Measurements from ENCODE around the gene ASB15. TPM values are rescaled to one million over a fixed set of nuclear protein-coding genes. Genes with fewer than 3 reads are reported as not detected.

Gene ASB15
- total and polyA plus RNA-seq, 2 donors (not counting 3 experiments of a cell fraction or from before 2014, with no cell fraction given): not detected

DNA sequence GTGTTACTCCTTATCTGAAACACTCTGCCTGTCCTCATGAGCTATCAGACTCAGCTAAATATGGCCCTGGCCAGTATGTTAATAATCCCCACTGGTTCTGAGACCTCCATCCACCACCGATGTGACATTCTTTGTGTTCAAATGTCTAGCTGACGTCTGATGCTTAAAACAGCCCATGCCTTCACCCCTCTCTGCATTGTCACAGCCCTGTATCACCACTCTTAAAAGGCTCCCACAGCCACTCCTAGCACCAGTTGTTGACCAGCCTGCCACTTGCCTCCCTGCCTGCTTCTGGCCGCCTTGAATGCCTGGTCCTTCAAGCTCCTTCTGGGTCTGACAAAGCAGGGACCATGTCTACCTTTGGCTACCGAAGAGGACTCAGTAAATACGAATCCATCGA is 54.0 kb downstream of the ASB15 start, which contains the start of gene LMOD2:
LMOD2 (plus strand) TSS at position 253 of the 400 bp plus-strand sequence; CDS start at position 351, 98 bp downstream.
- H3K9me3 ChIP-seq (replicated peaks; ENCODE audit: control insufficient read depth, insufficient read depth, low read length): no peaks in the 10 kb centered on the region
- no peaks in the 10 kb centered on the region for H3K79me2 ChIP-seq (ENCODE audit: control insufficient read depth, insufficient read depth, low read length)
- dilution Hi-C loops (cut with MboI; ENCODE audit: extremely low pct_ligation_motif_present, low sequenced_read_pairs): no loop called here
- no peak within 1 kb of the TSS for H3K4me2 ChIP-seq (ENCODE audit: insufficient read depth, low read length)
- H2AFZ ChIP-seq (ENCODE audit: low read depth, low read length): no peak within 1 kb of the TSS
- no peaks in the 10 kb centered on the region for H3K9me1 ChIP-seq (replicated peaks; ENCODE audit: control insufficient read depth, extremely low read depth, insufficient read depth, low read length)
- peaks cover 4% of the 10 kb centered on the region for H3K4me1 ChIP-seq (ENCODE audit: control insufficient read depth, extremely low read depth, insufficient read depth, low read length)
- intact Hi-C loops (cut with micrococcal nuclease): loop anchor here (2.0 kb wide), 1 partner anchor 19 kb away; no protein-coding TSS in a partner anchor
- POLR2A ChIA-PET: no interaction called here
- no peak within 1 kb of the TSS for H3K4me3 ChIP-seq (replicated peaks in 1 of 3; ENCODE audit: insufficient read depth in 1 of 3, low read depth in 1 of 3, low read length in 3 of 3)
- BruUV-seq (replicated peaks): no TSS peak
- no peak for FAIRE-seq
- CTCF ChIA-PET: interaction anchor here (1.0 kb wide), 1 partner anchor 10 kb away, joined by 3 read pairs; no protein-coding TSS in a partner anchor
- peaks cover 0 to 2% of the 10 kb centered on the region in 2 experiments for H3K27me3 ChIP-seq (ENCODE audit: control insufficient read depth in 2 of 2, insufficient read depth in 2 of 2, low read length in 2 of 2)
- DNase-seq (ENCODE audit: low read depth, low spot score): no peak
- H3K27ac ChIP-seq (ENCODE audit: insufficient read depth, low read depth, low read length): no peak within 1 kb of the TSS
- TF ChIP-seq POLR2AphosphoS5 (IDR thresholded peaks at IDR 0.05; ENCODE audit: insufficient read depth, low read depth, low read length) (no peak), MYC (IDR thresholded peaks at IDR 0.05; ENCODE audit: low read depth, low read length) (no peak), JUN (IDR thresholded peaks at IDR 0.05; ENCODE audit: borderline replicate concordance, insufficient read depth, insufficient read length, low read depth) (no peak), POLR2A (IDR thresholded peaks at IDR 0.05; ENCODE audit: low read depth, low read length) (no peak), GATA2 (IDR thresholded peaks at IDR 0.05; ENCODE audit: insufficient read depth, insufficient read length, low read depth, low read length) (no peak), FOS (IDR thresholded peaks at IDR 0.05; ENCODE audit: borderline replicate concordance, insufficient read depth, low read length) (no peak), EZH2 (IDR thresholded peaks at IDR 0.05; ENCODE audit: borderline replicate concordance, low read depth, low read length, severe bottlenecking) (no peak)
- TF ChIP-seq, protein P1, sequence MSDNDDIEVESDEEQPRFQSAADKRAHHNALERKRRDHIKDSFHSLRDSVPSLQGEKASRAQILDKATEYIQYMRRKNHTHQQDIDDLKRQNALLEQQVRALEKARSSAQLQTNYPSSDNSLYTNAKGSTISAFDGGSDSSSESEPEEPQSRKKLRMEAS (IDR thresholded peaks at IDR 0.05; ENCODE audit: insufficient read depth, insufficient read length): no peak
- TF ChIP-seq, protein P2, sequence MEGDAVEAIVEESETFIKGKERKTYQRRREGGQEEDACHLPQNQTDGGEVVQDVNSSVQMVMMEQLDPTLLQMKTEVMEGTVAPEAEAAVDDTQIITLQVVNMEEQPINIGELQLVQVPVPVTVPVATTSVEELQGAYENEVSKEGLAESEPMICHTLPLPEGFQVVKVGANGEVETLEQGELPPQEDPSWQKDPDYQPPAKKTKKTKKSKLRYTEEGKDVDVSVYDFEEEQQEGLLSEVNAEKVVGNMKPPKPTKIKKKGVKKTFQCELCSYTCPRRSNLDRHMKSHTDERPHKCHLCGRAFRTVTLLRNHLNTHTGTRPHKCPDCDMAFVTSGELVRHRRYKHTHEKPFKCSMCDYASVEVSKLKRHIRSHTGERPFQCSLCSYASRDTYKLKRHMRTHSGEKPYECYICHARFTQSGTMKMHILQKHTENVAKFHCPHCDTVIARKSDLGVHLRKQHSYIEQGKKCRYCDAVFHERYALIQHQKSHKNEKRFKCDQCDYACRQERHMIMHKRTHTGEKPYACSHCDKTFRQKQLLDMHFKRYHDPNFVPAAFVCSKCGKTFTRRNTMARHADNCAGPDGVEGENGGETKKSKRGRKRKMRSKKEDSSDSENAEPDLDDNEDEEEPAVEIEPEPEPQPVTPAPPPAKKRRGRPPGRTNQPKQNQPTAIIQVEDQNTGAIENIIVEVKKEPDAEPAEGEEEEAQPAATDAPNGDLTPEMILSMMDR (IDR thresholded peaks at IDR 0.05; ENCODE audit: extremely low read depth in 1 of 2, insufficient read depth in 1 of 2, low read depth in 1 of 2, low read length in 2 of 2): no peak
- no peaks in the 10 kb centered on the region for H3K36me3 ChIP-seq (ENCODE audit: control insufficient read depth in 2 of 2, extremely low read depth in 1 of 2, insufficient read depth in 2 of 2, low read length in 2 of 2)
- H3K9ac ChIP-seq (replicated peaks; ENCODE audit: extremely low read depth, insufficient read depth, low read length): no peak within 1 kb of the TSS
- H4K20me1 ChIP-seq (replicated peaks; ENCODE audit: control insufficient read depth, extremely low read depth, insufficient read depth, low read length): no peaks in the 10 kb centered on the region

Data from endothelial cell of umbilical vein (primary cell).